DND-41 (cell line): ENCODE results near the gene RNF13.

Experiments used
- ATAC-seq: fragments of 200-7000 bp; cut with Tn5 transposase; 3 replicates; pipeline ENCODE4 v1.9.1; 2021; ENCODE audit warnings: low read depth; ENCODE audit not compliant: insufficient read depth
- DNase-seq: peaks from one replicate; pipeline ENCODE4 v3.0.0-alpha.2; 2020
- H2AFZ ChIP-seq: 2 replicates; pipeline ENCODE4 v1.6.0; 2012; ENCODE audit warnings: low read depth, low read length
- H3K27ac ChIP-seq: 2 replicates; pipeline ENCODE4 v1.5.1; 2012; ENCODE audit warnings: low read length, inconsistent platforms
- H3K27me3 ChIP-seq: fragments of 200-600 bp; sonication (generic); 2 replicates; pipeline ENCODE4 v1.6.0; 2012; ENCODE audit warnings: low read length, mild to moderate bottlenecking, inconsistent platforms; ENCODE audit not compliant: insufficient read depth, poor library complexity
- H3K36me3 ChIP-seq: 2 replicates; pipeline ENCODE4 v1.5.1; 2012; ENCODE audit warnings: low read length, inconsistent platforms; ENCODE audit not compliant: insufficient read depth
- H3K4me1 ChIP-seq: 2 replicates; pipeline ENCODE4 v1.5.1; 2012; ENCODE audit warnings: mild to moderate bottlenecking, low read length; ENCODE audit not compliant: insufficient read depth
- H3K4me2 ChIP-seq: 2 replicates; pipeline ENCODE4 v1.6.0; 2012; ENCODE audit warnings: mild to moderate bottlenecking, moderate library complexity, low read length, inconsistent platforms; ENCODE audit not compliant: insufficient read depth
- H3K4me3 ChIP-seq, 2 experiments: fragments of 200-600 bp in 1 of 2; shearing (Covaris generic) in 1 of 2; 2 replicates each; pipeline ENCODE4 v1.5.1; 2012 to 2016; ENCODE audit warnings: inconsistent platforms in 2 of 2, low read length in 2 of 2, mild to moderate bottlenecking in 2 of 2, low read depth in 1 of 2, moderate library complexity in 1 of 2
- H3K79me2 ChIP-seq: 2 replicates; pipeline ENCODE4 v1.6.0; 2012; ENCODE audit warnings: low read length, inconsistent platforms; ENCODE audit not compliant: insufficient read depth
- H3K9ac ChIP-seq: 2 replicates; pipeline ENCODE4 v1.6.0; 2012; ENCODE audit warnings: low read depth, mild to moderate bottlenecking, inconsistent platforms, low read length, moderate library complexity
- H3K9me3 ChIP-seq: 2 replicates; pipeline ENCODE4 v1.5.1; 2012; ENCODE audit warnings: low read length, moderate library complexity, mild to moderate bottlenecking, inconsistent platforms; ENCODE audit not compliant: insufficient read depth, severe bottlenecking
- H4K20me1 ChIP-seq: 2 replicates; pipeline ENCODE4 v1.6.0; 2012; ENCODE audit warnings: low read length; ENCODE audit not compliant: insufficient read depth
- CTCF ChIP-seq: IDR thresholded peaks from 2 replicates; pipeline ENCODE4 v1.5.1; 2012; ENCODE audit warnings: borderline replicate concordance, low read length, moderate library complexity, mild to moderate bottlenecking; ENCODE audit not compliant: poor library complexity, severe bottlenecking; ENCODE audit errors: extremely low read depth
- EZH2 ChIP-seq: IDR thresholded peaks from 3 replicates; pipeline ENCODE4 v1.6.1; 2012; ENCODE audit warnings: borderline replicate concordance, low read depth, mild to moderate bottlenecking, moderate library complexity, low read length, inconsistent platforms; ENCODE audit not compliant: severe bottlenecking

Gene RNF13

GRCh38 chr3:149964291-149964690 is 151.3 kb downstream of the RNF13 start:
- H3K79me2 ChIP-seq, result no peaks in the 10 kb centered on the region
- peaks cover 3% of the 10 kb centered on the region; the same call in 1 of the 2 replicates for H3K4me1 ChIP-seq
- no peak overlapping the region for H3K27ac ChIP-seq
- no peak overlapping the region for H3K9ac ChIP-seq
- no peaks in the 10 kb centered on the region for H3K9me3 ChIP-seq
- H3K27me3 ChIP-seq, result no peaks in the 10 kb centered on the region
- H3K4me2 ChIP-seq, result no peak overlapping the region
- ATAC-seq, result no peak
- H2AFZ ChIP-seq, result no peak overlapping the region
- H3K4me3 ChIP-seq, result no peak overlapping the region
- H3K36me3 ChIP-seq, result no peaks in the 10 kb centered on the region
- no peak for DNase-seq
- no peak for TF ChIP-seq EZH2
- no peak for TF ChIP-seq CTCF
- no peaks in the 10 kb centered on the region for H4K20me1 ChIP-seq

DNA sequence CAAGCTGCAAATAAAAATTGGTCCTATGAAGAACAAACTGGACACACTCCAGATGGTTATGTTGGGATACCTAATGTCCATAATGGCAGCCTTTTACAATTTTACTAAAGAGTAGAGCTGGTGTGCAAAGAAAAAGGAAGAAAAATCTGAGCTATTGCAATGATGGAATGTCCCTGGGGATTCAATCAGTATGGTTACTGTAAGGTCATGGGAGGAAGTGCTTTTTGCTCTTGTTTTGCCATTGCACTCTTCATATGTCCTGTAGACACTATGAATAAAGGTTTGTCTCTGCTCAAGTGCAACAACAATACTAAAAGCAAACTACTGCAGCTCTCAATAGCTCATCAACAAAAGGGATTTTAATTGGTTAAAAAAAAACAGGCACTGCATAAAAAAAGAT is 152.3 kb downstream of the RNF13 start:
- no peaks in the 10 kb centered on the region for H3K9me3 ChIP-seq
- H3K79me2 ChIP-seq, result no peaks in the 10 kb centered on the region
- TF ChIP-seq EZH2 (no peak), CTCF (no peak)
- H3K36me3 ChIP-seq, result no peaks in the 10 kb centered on the region
- no peaks in the 10 kb centered on the region for H3K27me3 ChIP-seq
- ATAC-seq, result no peak
- H4K20me1 ChIP-seq, result no peaks in the 10 kb centered on the region
- H2AFZ ChIP-seq, result no peak overlapping the region
- H3K27ac ChIP-seq, result no peak overlapping the region
- H3K4me3 ChIP-seq, result no peak overlapping the region
- no peak overlapping the region for H3K4me2 ChIP-seq
- H3K9ac ChIP-seq, result no peak overlapping the region
- H3K4me1 ChIP-seq, result peaks cover 12% of the 10 kb centered on the region; the same call in 1 of the 2 replicates
- no peak for DNase-seq

DNA sequence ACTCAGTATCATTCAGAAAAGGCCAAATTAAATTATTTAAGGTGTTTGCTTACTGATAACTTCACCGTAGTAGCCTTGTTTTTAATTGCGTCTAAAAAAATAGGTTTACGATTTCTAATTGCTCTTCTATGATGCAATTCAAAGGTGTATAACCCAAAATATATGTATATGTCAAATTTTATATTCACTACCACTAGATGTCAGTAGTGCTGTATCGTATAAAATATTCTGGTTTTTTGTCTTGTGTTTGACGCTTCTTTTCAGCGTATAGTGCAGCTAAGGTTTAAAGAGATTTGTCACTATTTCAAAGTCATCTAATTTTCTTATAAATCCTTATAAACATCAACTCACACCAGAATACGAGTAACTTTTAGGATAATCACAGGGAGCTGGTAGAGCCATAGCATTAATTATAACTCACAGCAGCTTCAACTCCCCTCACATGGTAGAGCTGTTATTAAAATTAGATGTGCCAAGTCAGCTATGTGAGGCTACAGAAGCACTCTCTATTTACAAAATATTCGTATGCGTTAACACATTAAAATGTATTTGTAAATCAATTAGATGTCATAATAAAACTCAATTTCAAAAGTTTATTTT is 154.2 kb downstream of the RNF13 start:
- no peak overlapping the region for H3K27ac ChIP-seq
- TF ChIP-seq EZH2, result no peak
- peak; percentile 65 for TF ChIP-seq CTCF
- H4K20me1 ChIP-seq, result no peaks in the 10 kb centered on the region
- H3K27me3 ChIP-seq, result no peaks in the 10 kb centered on the region
- no peak for ATAC-seq
- DNase-seq, result no peak
- H3K36me3 ChIP-seq, result no peaks in the 10 kb centered on the region
- no peaks in the 10 kb centered on the region for H3K9me3 ChIP-seq
- no peak overlapping the region for H3K9ac ChIP-seq
- no peak overlapping the region for H2AFZ ChIP-seq
- no peaks in the 10 kb centered on the region for H3K79me2 ChIP-seq
- peaks cover 19% of the 10 kb centered on the region for H3K4me1 ChIP-seq
- no peak overlapping the region for H3K4me2 ChIP-seq
- no peak overlapping the region for H3K4me3 ChIP-seq

DNA sequence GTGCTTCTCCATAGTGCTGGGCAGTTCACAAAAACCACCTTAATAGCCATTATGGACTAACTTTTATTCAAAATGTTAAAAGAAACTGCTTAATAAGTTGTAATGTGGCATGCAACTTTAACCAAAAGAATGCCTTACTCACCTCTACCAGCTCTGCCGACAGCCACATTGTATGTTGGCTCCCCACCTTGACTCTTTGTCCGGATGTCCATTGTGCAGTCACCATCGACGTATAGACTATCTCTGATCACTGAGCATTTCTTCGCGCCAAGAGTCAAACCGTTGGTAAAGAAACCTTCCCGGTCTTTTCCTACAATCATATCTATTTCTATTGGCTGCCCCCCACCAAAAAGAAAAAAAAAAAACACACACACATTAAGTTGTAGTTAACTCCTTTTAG is 155.2 kb downstream of the RNF13 start:
- DNase-seq, result no peak
- Histone ChIP-seq H3K27me3 (no peaks in the 10 kb centered on the region), H3K36me3 (no peaks in the 10 kb centered on the region), H3K4me3 (no peak overlapping the region), H3K9me3 (no peaks in the 10 kb centered on the region), H2AFZ (no peak overlapping the region), H4K20me1 (no peaks in the 10 kb centered on the region), H3K9ac (no peak overlapping the region), H3K79me2 (no peaks in the 10 kb centered on the region), H3K27ac (no peak overlapping the region), H3K4me2 (no peak overlapping the region), H3K4me1 (peaks cover 19% of the 10 kb centered on the region)
- ATAC-seq, result no peak
- TF ChIP-seq EZH2, result no peak
- TF ChIP-seq CTCF, result no peak
